Measurements from ENCODE around the gene TBC1D8.

GRCh38 chr2:100975521-100975785 lies 175.7 kb downstream of the TBC1D8 start:
- no peak for TF ChIP-seq POLR2A (IDR thresholded peaks at IDR 0.05)
- no peak for TF ChIP-seq CTCF (IDR thresholded peaks at IDR 0.05)
